ENCODE measurements around the gene SKIC2.
"Not testable (repeated sequence)": the region's sequence is repeated elsewhere in the genome, so short reads cannot be mapped to it uniquely, and the experiment has no call there.

The SKIC2 gene

DNA sequence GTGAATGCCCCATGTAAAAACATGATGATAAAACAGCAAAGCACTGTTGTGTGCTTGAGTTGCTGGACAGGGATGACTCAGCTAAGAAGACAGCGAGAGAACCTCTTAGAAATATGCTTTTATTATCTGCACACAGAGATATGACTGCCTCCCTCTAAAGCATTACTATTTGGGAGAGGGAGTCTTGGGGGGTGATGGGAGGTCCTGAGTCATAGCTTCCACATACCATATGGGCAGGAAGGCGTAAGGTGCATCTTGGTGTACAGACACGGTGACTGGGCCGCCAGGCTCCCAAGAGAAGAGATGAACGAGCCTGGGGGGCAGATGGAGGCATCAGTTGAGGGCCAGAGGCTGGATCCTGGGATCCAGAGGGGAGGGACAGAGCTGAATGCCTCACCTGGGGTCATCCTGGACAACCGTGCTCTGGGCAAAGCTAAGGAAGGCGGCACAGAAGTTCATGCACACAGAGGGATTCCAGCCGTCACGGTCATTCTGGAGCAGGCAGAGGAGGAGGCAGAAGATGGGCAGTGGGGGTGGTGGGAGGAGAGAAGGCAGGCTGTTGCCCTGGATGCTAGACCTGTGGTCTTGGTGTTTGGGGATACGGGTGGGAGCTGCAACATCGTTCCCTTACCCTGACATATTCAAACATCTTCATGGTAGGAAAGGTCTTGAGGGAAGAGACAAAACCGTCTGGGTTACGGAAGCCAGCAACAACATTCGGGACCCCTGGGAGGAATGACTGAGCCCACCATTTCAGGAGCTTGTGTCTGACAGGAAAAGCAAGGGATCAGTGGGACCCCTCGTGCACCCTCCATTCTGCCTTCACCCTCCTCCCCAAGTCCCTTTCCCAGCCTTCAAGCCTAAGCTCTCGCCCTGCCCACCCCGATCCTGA, 11.0 kb downstream of the SKIC2 start:
- no peak for DNase-seq

DNA sequence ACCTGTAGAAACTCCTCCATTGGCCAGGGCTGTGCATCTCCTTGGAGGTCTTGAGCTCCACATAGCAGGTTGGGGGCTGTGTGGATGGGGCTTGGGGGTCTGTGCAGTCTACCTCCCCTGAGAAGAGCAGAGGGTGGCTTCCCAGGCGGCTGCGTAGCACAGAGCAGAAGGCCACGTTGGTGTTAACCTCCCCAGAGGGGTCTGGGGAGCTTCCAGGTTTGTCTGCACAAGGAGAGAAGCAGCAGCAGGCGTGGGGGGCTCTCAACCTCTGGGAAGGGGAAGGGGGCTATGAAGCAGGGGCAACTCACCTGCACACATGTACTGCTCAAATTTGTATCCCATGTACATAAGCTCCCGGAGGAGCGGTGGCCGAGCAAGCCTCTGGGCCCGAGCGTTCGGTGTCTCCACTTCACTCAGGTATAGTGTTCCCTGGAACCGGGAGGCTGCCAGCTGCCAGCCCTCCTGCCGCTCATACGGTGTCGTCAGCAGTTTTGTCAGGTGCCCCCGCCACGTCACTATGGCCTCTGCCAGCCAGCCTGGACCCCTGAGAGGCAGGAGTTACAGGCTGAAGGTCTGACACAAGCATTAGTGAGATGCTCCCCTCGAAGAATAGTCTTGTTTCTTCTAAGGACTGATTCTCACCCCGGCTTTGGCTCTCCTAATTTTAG, 11.8 kb downstream of the SKIC2 start:
- DNase-seq, result no peak

DNA sequence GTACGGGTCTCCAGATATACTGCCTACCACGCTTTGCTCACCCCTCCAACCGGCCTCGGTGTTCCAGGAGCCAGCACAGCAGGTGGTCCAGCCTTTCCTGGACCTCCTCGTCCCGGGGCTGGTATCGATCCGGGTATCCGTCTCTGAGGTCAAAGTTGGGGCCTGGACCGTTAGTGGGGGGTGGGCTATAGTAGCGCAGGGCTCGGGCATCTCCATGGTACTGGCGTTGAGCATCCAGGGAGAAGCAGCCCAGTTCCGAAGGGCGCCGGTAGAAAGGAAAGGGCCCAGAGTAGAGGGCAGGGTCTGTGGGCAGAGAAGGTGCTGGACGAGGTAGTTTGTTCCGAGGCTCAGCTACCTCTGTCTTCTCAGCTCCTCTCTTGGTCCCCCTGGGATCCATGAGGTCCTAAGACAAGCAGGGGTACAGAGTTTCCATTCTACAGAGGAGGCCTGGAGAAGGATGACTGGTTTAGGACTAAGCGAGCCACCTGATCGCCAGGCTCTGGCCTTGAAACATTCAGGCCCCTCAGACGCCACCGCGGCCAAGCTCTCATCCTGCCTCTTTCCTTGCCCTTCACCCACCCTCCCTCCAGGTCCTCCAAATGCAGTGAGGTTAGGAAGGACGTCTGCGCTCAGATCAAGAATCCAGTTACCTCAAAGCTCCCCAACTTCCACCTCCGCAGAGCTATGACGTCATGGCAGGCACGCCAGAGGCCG, 12.5 kb downstream of the SKIC2 start:
- no peak for DNase-seq

DNA sequence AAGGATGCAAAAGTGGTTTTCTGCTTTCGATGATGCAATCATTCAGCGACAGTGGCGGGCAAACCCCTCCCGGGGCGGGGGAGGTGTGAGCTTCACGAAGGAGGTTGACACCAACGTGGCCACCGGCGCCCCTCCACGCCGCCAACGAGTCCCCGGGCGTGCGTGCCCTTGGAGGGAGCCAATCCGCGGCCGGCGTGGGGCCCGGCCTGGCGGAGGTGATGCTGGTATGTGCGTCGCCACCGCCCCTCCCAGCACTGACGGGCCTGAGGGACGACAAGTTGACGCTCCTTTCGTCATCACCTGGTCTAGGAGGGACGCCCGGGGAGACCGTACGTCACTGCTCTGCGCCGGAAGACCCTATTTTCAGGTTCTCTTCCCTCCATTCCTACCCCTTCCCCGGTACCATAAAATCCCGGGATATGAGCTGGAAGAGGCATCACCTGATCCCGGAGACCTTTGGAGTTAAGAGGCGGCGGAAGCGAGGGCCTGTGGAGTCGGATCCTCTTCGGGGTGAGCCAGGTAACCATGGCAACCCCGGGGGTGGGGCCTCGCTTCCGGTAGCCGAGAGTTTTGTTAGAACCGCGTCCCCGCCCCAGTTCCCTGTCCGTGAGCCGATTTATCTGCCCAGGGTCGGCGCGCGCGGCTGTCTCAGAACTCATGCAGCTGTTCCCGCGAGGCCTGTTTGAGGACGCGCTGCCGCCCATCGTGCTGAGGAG, 13.2 kb downstream of the SKIC2 start, which contains the start of gene DXO:
TSS of gene DXO (minus strand) at position 146 of the 716 bp plus-strand sequence. CDS start 463 bp downstream, outside the sequence.
- peak; percentile 91 for DNase-seq

DNA sequence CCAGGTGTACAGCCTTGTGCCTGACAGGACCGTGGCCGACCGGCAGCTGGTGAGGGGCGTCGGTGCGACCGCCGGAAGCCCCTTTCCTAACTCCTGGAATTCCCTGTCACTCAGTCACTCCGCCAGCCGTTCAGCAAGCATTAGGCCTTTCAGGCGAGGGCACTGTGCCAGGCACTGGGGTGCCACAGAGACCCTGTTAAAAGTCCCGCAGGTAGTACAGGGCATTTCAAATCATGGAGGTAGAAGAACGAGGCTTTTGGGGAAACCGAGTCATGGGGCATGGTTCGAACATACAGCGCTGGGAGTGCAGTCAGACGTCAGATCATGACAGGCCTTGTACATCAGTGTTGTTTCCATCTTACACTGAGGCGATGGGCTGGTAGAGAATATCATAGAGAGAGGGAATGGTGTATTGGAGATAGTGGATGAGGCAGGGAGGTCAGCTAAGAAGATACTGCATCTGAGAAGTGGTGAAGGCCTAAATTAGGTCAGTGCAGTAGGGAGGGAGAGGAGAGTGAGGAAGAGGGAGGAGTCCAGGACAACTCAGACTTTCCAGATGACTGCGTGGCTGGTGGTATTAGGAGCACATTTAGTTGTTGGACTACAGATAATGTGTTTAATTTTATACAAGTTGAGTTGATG, 13.9 kb downstream of the SKIC2 start:
- no peak for DNase-seq

DNA sequence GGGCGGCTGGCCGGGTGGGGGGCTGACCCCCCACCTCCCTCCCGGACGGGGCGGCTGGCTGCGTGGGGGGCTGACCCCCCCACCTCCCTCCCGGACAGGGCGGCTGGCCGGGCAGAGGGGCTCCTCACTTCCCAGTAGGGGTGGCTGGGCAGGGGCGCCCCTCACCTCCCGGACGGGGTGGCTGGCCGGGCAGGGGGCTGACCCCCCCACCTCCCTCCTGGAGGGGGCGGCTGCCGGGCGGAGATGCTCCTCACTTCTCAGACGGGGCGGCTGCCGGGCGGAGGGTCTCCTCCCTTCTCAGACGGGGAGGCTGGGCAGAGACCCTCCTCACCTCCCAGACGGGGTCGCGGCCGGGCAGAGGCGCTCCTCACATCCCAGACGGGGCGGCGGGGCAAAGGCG, 17.1 kb downstream of the SKIC2 start:
- DNase-seq, result not testable (repeated sequence)

DNA sequence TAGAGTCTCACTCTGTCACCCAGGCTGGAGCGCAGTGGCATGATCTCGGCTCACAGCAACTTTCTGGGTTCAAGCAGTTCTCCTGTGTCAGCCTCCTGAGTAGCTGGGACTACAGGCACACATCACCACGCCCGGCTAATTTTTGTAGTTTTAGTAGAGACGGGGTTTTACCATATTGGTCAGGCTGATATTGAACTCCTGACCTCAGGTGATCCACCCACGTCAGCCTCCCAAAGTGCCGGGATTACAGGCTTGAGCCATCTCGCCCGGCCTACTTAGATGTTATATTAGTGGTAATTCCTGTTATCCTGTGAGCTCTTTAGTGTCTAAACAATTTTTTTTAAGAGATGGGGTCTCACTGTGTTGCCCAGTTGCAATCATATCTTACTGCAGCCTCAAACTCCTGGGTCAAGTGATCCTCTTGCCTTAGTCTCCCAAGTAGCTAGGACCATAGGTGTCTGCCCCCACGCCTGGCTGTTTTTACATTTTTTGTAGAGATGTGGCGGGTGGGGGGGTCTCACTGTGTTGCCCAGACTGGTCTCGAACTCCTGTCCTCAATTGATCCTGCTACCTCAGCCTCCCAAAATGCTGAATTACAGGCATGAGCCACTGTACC, 18.9 kb downstream of the SKIC2 start:
- no peak for DNase-seq

DNA sequence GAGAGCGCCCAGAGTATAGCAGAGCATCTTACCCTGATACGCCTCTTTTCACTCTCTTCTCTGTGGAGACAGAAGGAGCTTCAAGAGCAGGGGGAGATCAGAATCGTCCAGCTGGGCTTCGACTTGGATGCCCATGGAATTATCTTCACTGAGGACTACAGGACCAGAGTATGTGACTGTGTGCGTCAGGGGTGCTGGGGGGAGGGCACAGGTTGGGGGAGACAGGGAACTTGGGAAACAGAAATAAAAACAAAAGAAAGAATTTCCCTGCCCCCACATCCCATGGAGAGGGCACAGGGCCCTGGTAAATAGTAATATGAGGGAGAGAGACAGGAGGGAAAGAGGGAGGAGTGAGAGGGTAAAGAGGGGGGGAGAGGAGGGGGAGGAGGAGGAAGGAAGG, 19.9 kb downstream of the SKIC2 start:
- no peak for DNase-seq

DNA sequence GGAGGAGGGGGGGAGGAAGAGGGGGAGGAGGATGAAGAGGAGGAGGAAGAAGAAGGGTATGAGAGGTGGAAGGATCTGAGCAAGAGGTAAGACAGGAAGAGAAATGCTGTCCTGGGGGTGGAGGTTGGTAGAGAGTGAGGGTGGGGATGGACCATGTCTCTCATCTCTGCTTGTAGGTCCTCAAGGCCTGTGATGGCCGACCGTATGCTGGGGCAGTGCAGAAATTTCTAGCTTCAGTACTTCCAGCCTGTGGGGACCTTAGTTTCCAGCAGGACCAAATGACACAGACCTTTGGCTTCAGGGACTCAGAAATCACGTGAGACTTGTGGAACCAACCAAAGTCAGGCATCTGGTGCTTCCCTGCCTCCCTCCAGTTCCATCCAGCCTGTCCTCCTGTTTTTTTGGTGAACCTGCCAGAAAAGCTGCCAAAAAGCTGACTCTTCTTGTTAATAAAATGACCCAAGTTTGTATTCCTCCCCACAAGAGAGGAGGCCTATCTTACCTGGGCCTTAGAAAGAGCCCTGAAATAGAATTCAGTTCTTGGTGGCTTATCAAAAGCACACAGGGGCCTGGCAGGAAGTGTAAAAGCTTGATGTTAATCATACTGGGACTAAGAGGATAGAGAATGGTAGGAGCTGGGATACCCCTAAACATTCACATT, 20.4 kb downstream of the SKIC2 start:
- no peak for DNase-seq

DNA sequence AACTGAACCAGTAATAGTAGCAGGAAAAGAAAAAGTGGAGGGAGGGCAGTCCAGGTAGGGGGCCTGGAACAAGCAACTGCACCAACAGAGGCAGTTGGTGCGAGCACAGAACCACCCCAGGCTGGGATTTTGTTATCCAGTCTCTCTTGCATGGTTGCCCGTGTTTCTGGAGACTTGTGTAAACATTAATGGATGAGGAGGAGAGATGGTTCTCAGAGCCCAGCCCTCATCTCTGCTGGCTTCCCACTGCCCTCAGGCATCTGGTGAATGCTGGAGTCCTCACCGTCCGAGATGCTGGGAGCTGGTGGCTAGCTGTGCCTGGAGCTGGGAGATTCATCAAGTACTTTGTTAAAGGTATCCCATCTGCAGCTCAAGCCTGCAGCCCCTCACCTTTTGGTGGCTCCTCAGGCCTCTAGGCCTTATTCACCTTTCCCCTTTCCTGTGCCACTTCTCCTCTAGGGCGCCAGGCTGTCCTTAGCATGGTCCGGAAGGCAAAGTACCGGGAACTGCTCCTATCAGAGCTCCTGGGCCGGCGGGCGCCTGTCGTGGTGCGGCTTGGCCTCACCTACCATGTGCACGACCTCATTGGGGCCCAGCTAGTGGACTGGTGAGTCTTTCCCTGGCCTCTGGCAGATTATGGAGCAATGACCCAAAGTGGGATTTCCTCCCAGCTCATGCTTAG, 21.4 kb downstream of the SKIC2 start:
- not testable (repeated sequence) for DNase-seq

DNA sequence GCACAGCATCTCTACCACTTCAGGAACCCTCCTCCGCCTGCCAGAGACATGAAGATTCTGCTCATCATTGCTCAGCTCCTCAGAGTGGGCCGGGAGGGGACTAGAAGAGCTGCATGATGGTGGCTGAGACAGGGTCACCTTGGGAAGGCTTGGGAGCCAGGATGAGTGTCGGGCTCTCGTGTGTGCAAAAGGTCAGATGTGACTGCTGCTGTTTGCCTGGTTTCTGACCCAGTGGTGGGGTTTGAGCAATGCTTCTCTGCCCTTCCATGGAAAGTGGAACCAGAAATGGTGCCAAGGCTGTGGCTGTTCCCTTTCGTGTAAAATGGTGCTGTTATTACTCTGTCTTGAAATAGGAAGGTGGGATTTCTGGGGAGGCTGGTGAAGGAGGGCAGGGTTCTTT, 22.0 kb downstream of the SKIC2 start:
- DNase-seq, result not testable (repeated sequence)

DNA sequence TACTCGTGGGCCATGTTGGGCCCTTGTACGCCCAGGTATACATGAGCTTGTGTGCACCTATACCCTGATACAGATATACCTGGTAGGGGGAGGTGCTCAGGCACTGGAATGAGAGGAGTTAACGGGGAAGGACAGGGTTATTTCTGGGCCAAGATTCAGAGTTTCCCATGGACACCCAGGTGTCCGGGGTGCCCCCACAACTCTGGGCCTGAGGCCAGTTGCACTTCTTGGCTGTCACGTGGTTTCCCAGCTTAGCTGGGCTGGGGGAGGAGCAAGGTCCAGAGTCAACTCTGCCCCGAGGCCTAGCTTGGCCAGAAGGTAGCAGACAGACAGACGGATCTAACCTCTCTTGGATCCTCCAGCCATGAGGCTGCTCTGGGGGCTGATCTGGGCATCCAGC, 22.8 kb downstream of the SKIC2 start, which contains the start of gene C4A:
TSS of gene C4A (plus strand) at position 314 of the 400 bp plus-strand sequence. CDS start at position 365, 51 bp downstream.
- not testable (repeated sequence) for DNase-seq

DNA sequence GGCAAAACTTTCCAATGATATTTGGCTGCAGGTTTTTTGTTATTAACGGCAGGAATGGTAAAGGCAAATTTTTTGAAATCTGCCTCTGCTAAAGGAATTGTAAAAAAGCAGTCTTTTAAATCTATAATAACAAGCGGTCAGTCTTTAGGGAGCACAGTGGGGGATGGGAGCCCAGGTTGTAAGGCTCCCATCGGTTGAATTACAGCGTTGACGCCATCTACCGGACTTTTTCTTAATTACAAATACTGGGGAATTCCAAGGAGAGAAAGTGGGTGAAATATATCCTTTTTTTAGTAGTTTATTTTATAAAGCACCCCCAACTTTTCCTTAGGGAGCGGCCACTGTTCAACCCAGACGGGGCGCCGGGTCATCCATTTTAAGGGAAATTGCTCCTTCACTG, 30.4 kb downstream of the SKIC2 start:
- not testable (repeated sequence) for DNase-seq

DNA sequence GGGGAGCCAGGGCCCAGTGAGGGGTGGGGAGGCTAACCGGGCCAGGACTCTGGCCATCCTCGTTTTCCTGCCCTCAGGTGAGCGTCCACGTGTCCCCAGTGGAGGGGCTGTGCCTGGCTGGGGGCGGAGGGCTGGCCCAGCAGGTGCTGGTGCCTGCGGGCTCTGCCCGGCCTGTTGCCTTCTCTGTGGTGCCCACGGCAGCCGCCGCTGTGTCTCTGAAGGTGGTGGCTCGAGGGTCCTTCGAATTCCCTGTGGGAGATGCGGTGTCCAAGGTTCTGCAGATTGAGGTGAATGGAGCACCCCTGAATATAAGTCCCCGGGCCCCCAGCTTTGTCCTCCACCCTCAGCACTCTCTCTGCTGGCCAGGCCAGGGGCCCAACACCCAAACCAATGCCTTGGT, 35.4 kb downstream of the SKIC2 start:
- DNase-seq, result not testable (repeated sequence)

DNA sequence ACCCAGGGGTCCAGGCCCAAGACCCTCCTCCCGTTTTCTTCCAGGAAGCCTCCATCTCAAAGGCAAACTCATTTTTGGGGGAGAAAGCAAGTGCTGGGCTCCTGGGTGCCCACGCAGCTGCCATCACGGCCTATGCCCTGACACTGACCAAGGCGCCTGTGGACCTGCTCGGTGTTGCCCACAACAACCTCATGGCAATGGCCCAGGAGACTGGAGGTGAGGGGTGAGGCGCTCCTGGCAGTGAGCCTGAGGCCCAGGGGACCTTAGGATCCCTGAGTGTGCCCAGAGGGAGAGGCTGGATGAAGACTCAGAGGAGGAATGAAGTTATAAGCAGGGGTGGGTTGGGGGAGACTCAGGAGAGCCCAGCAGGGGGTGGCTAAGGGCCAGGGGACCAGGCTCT, 37.4 kb downstream of the SKIC2 start:
- not testable (repeated sequence) for DNase-seq

DNA sequence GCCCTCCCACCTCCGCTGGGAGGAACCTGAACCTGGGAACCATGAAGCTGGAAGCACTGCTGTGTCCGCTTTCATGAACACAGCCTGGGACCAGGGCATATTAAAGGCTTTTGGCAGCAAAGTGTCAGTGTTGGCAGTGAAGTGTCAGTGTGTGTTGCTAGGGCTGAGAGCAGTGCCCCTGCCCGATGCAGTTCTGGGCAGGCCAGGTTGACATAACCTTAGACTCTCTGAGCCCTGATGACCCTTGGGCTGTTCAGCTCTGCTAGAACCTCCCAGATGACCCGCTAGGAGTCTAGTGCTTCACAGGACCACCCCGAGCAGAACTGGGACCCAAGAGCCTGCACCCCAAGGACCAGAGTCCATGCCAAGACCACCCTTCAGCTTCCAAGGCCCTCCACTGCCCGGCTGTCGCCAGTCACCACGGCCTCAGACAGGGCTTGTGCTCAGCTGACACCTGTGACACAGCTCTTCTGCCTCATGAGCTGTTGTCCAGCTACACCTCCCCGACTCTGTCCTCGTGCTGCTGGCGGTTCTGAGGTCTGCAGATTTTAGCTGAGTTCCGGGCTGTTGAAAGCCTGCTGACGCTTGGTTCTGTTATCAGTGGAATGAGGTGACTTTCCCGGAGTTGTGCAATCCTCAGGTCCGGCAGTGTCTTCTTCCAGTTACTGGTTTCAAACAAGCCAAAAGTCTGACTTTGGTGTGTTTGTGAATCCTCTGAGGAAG, 43.7 kb downstream of the SKIC2 start:
- DNase-seq, result not testable (repeated sequence)

DNA sequence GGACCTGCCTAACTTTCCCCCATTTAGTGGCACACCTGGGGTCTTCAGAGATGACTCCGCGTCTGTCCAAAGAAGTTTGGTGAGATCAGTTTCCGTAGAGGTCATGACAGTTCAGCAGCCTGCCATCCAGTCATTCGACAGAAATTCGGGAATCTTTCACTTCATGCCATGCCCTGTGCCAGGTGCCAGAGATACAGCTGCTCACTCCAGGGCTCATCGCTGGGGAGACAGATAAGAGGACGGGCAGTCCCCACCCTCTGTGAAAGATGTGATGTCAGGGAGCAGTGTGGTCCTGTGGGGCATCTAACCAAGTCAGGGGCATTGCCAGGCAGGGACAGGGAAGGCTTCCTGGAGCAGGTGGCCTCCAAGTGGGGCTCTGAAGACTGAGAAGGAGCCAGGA, 44.3 kb downstream of the SKIC2 start:
- DNase-seq, result not testable (repeated sequence)

DNA sequence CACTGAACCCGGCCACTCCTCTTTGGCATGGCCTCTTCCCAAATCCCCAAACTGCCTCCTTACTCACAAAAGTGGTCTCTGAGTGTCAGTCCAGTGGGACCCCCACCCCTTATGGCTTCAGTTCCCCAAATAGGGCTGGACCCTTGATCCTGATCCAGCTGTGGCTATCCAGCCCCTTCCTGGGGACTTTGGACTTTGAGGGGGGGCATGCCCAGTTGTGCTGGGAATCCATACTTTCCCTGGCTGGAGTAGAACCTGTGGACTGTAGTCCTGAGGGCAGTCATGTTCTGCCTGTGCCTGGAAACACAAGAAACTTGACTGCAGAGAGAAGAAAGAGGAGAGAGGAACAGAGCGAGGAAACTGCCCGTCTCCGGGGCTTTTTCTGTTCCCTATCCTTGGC, 45.4 kb downstream of the SKIC2 start:
- DNase-seq, result not testable (repeated sequence)

DNA sequence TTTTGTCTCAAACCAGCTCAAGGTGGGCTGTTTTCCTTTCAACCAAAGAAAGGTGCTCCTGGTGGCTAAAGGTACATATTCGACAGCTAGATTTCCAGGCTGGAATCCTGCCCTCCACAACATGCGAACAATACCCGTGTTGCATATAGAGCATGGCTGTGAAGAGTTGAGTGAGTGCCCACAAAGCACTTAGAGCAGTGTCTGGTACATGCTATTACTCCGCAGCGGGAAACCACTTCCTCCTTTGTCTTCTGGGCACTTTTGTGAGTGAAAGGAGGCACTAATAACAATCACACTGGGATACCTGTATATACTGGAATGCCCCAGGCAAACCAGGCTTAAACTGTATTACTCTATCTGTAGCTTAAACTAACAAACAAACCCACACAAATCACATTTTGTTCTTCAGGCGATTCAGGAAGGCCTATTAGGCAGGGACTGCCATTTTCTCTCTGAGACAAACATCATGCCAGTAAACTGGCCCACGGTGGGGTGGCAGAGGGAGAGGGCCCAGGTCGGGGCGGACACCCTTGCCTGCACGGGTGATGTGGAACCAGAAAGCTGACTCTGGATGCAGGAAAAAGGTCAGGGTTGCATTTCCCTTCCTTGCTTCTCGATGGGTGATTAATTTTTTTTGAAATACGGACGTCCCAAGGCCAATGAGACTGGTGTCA, 46.0 kb downstream of the SKIC2 start:
- DNase-seq, result not testable (repeated sequence)

Data from NCI-H1048 (cell line).